WTC11 (cell line): Measurements from ENCODE around the gene PAGE2. TPM values are rescaled to one million over a fixed set of nuclear protein-coding genes. Genes with fewer than 3 reads are reported as not detected.

Experiments used
- ATAC-seq: fragments of 200-7000 bp; cut with Tn5 transposase; 2 replicates; pipeline ENCODE4 v1.10.0; 2021; ENCODE audit warnings: mild to moderate bottlenecking, moderate library complexity
- CTCF ChIA-PET: fragments of 300-600 bp; sonication (Branson Sonifier 250); formaldehyde crosslinking; loops from one replicate; lab custom pipeline; 2021; ENCODE audit warnings: antibody characterized with exemption; lab: Charles Lee
- POLR2A ChIA-PET: fragments of 350-600 bp; sonication (Branson Sonifier 250); formaldehyde crosslinking; loops from one replicate; lab custom pipeline; 2021; ENCODE audit warnings: antibody characterized with exemption; lab: Charles Lee
- DNase-seq: peaks from one replicate; pipeline ENCODE4 v3.0.0; 2021; ENCODE audit warnings: low spot score
- H3K27ac Mint-ChIP-seq: 2 replicates; pipeline ENCODE4 v1.8.0; 2021; ENCODE audit warnings: mixed read lengths
- H3K27me3 Mint-ChIP-seq: 2 replicates; pipeline ENCODE4 v1.8.0; 2021; ENCODE audit warnings: low read depth, mild to moderate bottlenecking, moderate library complexity, mixed read lengths
- H3K36me3 Mint-ChIP-seq: 2 replicates; pipeline ENCODE4 v1.8.0; 2021; ENCODE audit warnings: mixed read lengths
- H3K4me1 Mint-ChIP-seq: 2 replicates; pipeline ENCODE4 v1.8.0; 2022; ENCODE audit warnings: mixed read lengths
- H3K4me3 Mint-ChIP-seq: 2 replicates; pipeline ENCODE4 v1.8.0; 2021; ENCODE audit warnings: mild to moderate bottlenecking, moderate library complexity, mixed read lengths
- H3K9me3 Mint-ChIP-seq: 2 replicates; pipeline ENCODE4 v1.8.0; 2021; ENCODE audit warnings: mixed read lengths
- AR ChIP-seq: fragments of 250-450 bp; sonication (Bioruptor Pico); IDR thresholded peaks from 2 replicates; pipeline ENCODE4 v1.9.0; 2021; ENCODE audit warnings: mild to moderate bottlenecking
- ARID4B ChIP-seq: sonication (generic); formaldehyde crosslinking; IDR thresholded peaks from 2 replicates; pipeline ENCODE4 v1.8.0; 2023; ENCODE audit warnings: missing genetic modification reagents, mild to moderate bottlenecking, borderline replicate concordance
- ATF1 ChIP-seq: sonication (generic); formaldehyde crosslinking; IDR thresholded peaks from 2 replicates; pipeline ENCODE4 v1.8.1; 2023; ENCODE audit warnings: mild to moderate bottlenecking, moderate library complexity, missing genetic modification reagents
- CDX4 ChIP-seq: fragments of 250-450 bp; sonication (Bioruptor Pico); IDR thresholded peaks from 2 replicates; pipeline ENCODE4 v1.9.0; 2021; ENCODE audit warnings: moderate library complexity, mild to moderate bottlenecking, inconsistent platforms, borderline replicate concordance
- CREM ChIP-seq: sonication (generic); formaldehyde crosslinking; IDR thresholded peaks from 2 replicates; pipeline ENCODE4 v1.8.1; 2022; ENCODE audit warnings: mild to moderate bottlenecking, missing genetic modification reagents, moderate library complexity
- FOXJ3 ChIP-seq: sonication (generic); formaldehyde crosslinking; IDR thresholded peaks from 2 replicates; pipeline ENCODE4 v1.9.0; 2021; ENCODE audit warnings: missing genetic modification reagents, mild to moderate bottlenecking, borderline replicate concordance
- KAT7 ChIP-seq: sonication (generic); formaldehyde crosslinking; IDR thresholded peaks from 2 replicates; pipeline ENCODE4 v1.8.1; 2023; ENCODE audit warnings: missing genetic modification reagents, mild to moderate bottlenecking, borderline replicate concordance
- NR2C2 ChIP-seq: sonication (generic); formaldehyde crosslinking; IDR thresholded peaks from 2 replicates; pipeline ENCODE4 v1.8.0; 2022; ENCODE audit warnings: mild to moderate bottlenecking, missing genetic modification reagents
- OVOL2 ChIP-seq: fragments of 250-450 bp; sonication (Bioruptor Pico); IDR thresholded peaks from 2 replicates; pipeline ENCODE4 v1.9.0; 2021; ENCODE audit warnings: mild to moderate bottlenecking, borderline replicate concordance
- PRRX2 ChIP-seq: fragments of 250-450 bp; sonication (Bioruptor Pico); IDR thresholded peaks from 2 replicates; pipeline ENCODE4 v1.8.0; 2021; ENCODE audit warnings: mild to moderate bottlenecking
- ZNF121 ChIP-seq: sonication (generic); formaldehyde crosslinking; IDR thresholded peaks from 2 replicates; pipeline ENCODE4 v1.8.0; 2023; ENCODE audit warnings: missing genetic modification reagents
- ZNF232 ChIP-seq: sonication (generic); formaldehyde crosslinking; IDR thresholded peaks from 2 replicates; pipeline ENCODE4 v1.8.0; 2022; ENCODE audit warnings: mild to moderate bottlenecking, missing genetic modification reagents
- ZNF396 ChIP-seq: fragments of 250-450 bp; sonication (Bioruptor Pico); IDR thresholded peaks from 2 replicates; pipeline ENCODE4 v1.8.0; 2021; ENCODE audit warnings: mild to moderate bottlenecking, moderate library complexity, borderline replicate concordance
- ZNF423 ChIP-seq: fragments of 250-450 bp; sonication (Bioruptor Pico); IDR thresholded peaks from 2 replicates; pipeline ENCODE4 v2.1.2; 2022; ENCODE audit warnings: mild to moderate bottlenecking, moderate library complexity
- ZNF671 ChIP-seq: fragments of 250-450 bp; sonication (Bioruptor Pico); IDR thresholded peaks from 2 replicates; pipeline ENCODE4 v1.8.0; 2021; ENCODE audit warnings: mild to moderate bottlenecking
- total RNA-seq: library from RNA; stranded (reverse); gene quantifications from 3 replicates; pipeline ENCODE4 v1.2.3, GENCODE V29; 2021
- TF ChIP-seq, protein P1 (sequence below): sonication (generic); formaldehyde crosslinking; IDR thresholded peaks from 2 replicates; pipeline ENCODE4 v1.8.0; 2022; ENCODE audit warnings: missing genetic modification reagents
- TF ChIP-seq, protein P2 (sequence below): fragments of 200-600 bp; IDR thresholded peaks from 2 replicates; pipeline ENCODE4 v1.8.0; 2022; ENCODE audit warnings: antibody characterized with exemption
- TF ChIP-seq, protein P3 (sequence below): sonication (generic); formaldehyde crosslinking; IDR thresholded peaks from 2 replicates; pipeline ENCODE4 v1.8.1; 2023; ENCODE audit warnings: mild to moderate bottlenecking, missing genetic modification reagents, borderline replicate concordance

Gene PAGE2
- total RNA-seq, 1 experiment from 2014 or later = not detected

GRCh38 chrX:55132416-55132815 is 43.6 kb downstream of the PAGE2 start:
- POLR2A ChIA-PET = no interaction called here
- H3K27me3 Mint-ChIP-seq = no peaks in the 10 kb centered on the region; the same call in 1 of the 2 replicates
- CTCF ChIA-PET = no interaction called here
- no peak overlapping the region for H3K27ac Mint-ChIP-seq
- no peaks in the 10 kb centered on the region for H3K9me3 Mint-ChIP-seq
- peaks cover 3% of the 10 kb centered on the region; the same call in 1 of the 2 replicates for H3K4me1 Mint-ChIP-seq
- H3K36me3 Mint-ChIP-seq = no peaks in the 10 kb centered on the region
- ATAC-seq (no peak), DNase-seq (no peak)
- H3K4me3 Mint-ChIP-seq = no peak overlapping the region
- TF ChIP-seq NR2C2 (no peak), ARID4B (CRISPR knock-in tag) (no peak), ZNF671 (CRISPR knock-in tag) (no peak), OVOL2 (no peak), FOXJ3 (CRISPR knock-in tag) (no peak), ZNF423 (CRISPR knock-in tag) (no peak), ZNF232 (CRISPR knock-in tag) (no peak), ZNF121 (no peak)
- TF ChIP-seq, protein P1, sequence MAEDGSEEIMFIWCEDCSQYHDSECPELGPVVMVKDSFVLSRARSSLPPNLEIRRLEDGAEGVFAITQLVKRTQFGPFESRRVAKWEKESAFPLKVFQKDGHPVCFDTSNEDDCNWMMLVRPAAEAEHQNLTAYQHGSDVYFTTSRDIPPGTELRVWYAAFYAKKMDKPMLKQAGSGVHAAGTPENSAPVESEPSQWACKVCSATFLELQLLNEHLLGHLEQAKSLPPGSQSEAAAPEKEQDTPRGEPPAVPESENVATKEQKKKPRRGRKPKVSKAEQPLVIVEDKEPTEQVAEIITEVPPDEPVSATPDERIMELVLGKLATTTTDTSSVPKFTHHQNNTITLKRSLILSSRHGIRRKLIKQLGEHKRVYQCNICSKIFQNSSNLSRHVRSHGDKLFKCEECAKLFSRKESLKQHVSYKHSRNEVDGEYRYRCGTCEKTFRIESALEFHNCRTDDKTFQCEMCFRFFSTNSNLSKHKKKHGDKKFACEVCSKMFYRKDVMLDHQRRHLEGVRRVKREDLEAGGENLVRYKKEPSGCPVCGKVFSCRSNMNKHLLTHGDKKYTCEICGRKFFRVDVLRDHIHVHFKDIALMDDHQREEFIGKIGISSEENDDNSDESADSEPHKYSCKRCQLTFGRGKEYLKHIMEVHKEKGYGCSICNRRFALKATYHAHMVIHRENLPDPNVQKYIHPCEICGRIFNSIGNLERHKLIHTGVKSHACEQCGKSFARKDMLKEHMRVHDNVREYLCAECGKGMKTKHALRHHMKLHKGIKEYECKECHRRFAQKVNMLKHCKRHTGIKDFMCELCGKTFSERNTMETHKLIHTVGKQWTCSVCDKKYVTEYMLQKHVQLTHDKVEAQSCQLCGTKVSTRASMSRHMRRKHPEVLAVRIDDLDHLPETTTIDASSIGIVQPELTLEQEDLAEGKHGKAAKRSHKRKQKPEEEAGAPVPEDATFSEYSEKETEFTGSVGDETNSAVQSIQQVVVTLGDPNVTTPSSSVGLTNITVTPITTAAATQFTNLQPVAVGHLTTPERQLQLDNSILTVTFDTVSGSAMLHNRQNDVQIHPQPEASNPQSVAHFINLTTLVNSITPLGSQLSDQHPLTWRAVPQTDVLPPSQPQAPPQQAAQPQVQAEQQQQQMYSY (CRISPR knock-in tag) = no peak
- TF ChIP-seq, protein P2, sequence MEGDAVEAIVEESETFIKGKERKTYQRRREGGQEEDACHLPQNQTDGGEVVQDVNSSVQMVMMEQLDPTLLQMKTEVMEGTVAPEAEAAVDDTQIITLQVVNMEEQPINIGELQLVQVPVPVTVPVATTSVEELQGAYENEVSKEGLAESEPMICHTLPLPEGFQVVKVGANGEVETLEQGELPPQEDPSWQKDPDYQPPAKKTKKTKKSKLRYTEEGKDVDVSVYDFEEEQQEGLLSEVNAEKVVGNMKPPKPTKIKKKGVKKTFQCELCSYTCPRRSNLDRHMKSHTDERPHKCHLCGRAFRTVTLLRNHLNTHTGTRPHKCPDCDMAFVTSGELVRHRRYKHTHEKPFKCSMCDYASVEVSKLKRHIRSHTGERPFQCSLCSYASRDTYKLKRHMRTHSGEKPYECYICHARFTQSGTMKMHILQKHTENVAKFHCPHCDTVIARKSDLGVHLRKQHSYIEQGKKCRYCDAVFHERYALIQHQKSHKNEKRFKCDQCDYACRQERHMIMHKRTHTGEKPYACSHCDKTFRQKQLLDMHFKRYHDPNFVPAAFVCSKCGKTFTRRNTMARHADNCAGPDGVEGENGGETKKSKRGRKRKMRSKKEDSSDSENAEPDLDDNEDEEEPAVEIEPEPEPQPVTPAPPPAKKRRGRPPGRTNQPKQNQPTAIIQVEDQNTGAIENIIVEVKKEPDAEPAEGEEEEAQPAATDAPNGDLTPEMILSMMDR = no peak
- TF ChIP-seq, protein P3, sequence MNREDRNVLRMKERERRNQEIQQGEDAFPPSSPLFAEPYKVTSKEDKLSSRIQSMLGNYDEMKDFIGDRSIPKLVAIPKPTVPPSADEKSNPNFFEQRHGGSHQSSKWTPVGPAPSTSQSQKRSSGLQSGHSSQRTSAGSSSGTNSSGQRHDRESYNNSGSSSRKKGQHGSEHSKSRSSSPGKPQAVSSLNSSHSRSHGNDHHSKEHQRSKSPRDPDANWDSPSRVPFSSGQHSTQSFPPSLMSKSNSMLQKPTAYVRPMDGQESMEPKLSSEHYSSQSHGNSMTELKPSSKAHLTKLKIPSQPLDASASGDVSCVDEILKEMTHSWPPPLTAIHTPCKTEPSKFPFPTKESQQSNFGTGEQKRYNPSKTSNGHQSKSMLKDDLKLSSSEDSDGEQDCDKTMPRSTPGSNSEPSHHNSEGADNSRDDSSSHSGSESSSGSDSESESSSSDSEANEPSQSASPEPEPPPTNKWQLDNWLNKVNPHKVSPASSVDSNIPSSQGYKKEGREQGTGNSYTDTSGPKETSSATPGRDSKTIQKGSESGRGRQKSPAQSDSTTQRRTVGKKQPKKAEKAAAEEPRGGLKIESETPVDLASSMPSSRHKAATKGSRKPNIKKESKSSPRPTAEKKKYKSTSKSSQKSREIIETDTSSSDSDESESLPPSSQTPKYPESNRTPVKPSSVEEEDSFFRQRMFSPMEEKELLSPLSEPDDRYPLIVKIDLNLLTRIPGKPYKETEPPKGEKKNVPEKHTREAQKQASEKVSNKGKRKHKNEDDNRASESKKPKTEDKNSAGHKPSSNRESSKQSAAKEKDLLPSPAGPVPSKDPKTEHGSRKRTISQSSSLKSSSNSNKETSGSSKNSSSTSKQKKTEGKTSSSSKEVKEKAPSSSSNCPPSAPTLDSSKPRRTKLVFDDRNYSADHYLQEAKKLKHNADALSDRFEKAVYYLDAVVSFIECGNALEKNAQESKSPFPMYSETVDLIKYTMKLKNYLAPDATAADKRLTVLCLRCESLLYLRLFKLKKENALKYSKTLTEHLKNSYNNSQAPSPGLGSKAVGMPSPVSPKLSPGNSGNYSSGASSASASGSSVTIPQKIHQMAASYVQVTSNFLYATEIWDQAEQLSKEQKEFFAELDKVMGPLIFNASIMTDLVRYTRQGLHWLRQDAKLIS (CRISPR knock-in tag) = no peak
- TF ChIP-seq, all 79 proteins: peak for 0

GRCh38 chrX:55135171-55135570 is 46.4 kb downstream of the PAGE2 start:
- Mint-ChIP-seq H3K4me3 (no peak overlapping the region), H3K27me3 (no peaks in the 10 kb centered on the region; the same call in 1 of the 2 replicates), H3K4me1 (peaks cover 3% of the 10 kb centered on the region; the same call in 1 of the 2 replicates), H3K27ac (no peak overlapping the region), H3K9me3 (peaks cover 6% of the 10 kb centered on the region; the same call in 1 of the 2 replicates), H3K36me3 (peaks cover 3% of the 10 kb centered on the region; the same call in 1 of the 2 replicates)
- POLR2A ChIA-PET = no interaction called here
- no peak for ATAC-seq
- peak; percentile 24 for DNase-seq
- CTCF ChIA-PET = interaction anchor here (0.5 to 1.2 kb wide), 3 partner anchors 354 to 684 kb away, joined by 3 to 5 read pairs (median 5); partner anchors contain the start of gene RRAGB
- TF ChIP-seq KAT7 (CRISPR knock-in tag) (no peak), ZNF423 (CRISPR knock-in tag) (no peak), CDX4 (CRISPR knock-in tag) (no peak), ATF1 (no peak), PRRX2 (CRISPR knock-in tag) (no peak), CREM (CRISPR knock-in tag) (no peak), AR (no peak), ZNF396 (CRISPR knock-in tag) (no peak)
